GM21390 (cell line): ENCODE data around the gene PCDHGA1.
"Not testable (repeated sequence)": the region's sequence is repeated elsewhere in the genome, so short reads cannot be mapped to it uniquely, and the experiment has no call there.

Experiments used
- ATAC-seq: cut with Tn5 transposase; IDR thresholded peaks from one replicate; pipeline ENCODE4 v1.9.1; 2021; ENCODE audit not compliant: unreplicated experiment

Gene PCDHGA1

GRCh38 chr5:141409598-141410306, 79.4 kb downstream of the PCDHGA1 start:
- ATAC-seq, result no peak

GRCh38 chr5:141411575-141411974, 81.3 kb downstream of the PCDHGA1 start:
- no peak for ATAC-seq

GRCh38 chr5:141412854-141413539, 82.7 kb downstream of the PCDHGA1 start, which contains the start of gene PCDHGA10:
Gene PCDHGA10 (plus strand): TSS chr5:141412987. CDS start chr5:141413176, 189 bp downstream.
- ATAC-seq, result peak; percentile 57

- no peak for ATAC-seq
These were observed 83.3 kb downstream of the PCDHGA1 start for GRCh38 chr5:141413540-141414069.

- not testable (repeated sequence) for ATAC-seq
These were observed 84.4 kb downstream of the PCDHGA1 start for GRCh38 chr5:141414548-141415274.

GRCh38 chr5:141415275-141415618, 84.9 kb downstream of the PCDHGA1 start:
- ATAC-seq, result not testable (repeated sequence)

GRCh38 chr5:141417494-141418172, 87.3 kb downstream of the PCDHGA1 start, which contains the start of gene PCDHGB7:
Gene PCDHGB7 (plus strand): TSS chr5:141417677. CDS start chr5:141417860, 183 bp downstream.
- ATAC-seq, result peak; percentile 86

GRCh38 chr5:141419074-141419880, 89.0 kb downstream of the PCDHGA1 start:
- ATAC-seq, result no peak

GRCh38 chr5:141420855-141421488, 90.7 kb downstream of the PCDHGA1 start, which contains the start of gene PCDHGA11:
Gene PCDHGA11 (plus strand): TSS chr5:141421051. CDS start chr5:141421228, 177 bp downstream.
- ATAC-seq, result no peak

- no peak for ATAC-seq
These were observed 91.2 kb downstream of the PCDHGA1 start for GRCh38 chr5:141421489-141421855.

- no peak for ATAC-seq
These were observed 92.5 kb downstream of the PCDHGA1 start for GRCh38 chr5:141422742-141423291.

- no peak for ATAC-seq
These were observed 97.6 kb downstream of the PCDHGA1 start for GRCh38 chr5:141427783-141428426.

- ATAC-seq, result peak; percentile 85
These were observed 100.2 kb downstream of the PCDHGA1 start, which contains the start of gene PCDHGA12 for GRCh38 chr5:141430332-141431113. Gene PCDHGA12 (plus strand): TSS chr5:141430507. CDS start chr5:141430760, 253 bp downstream.

GRCh38 chr5:141431286-141431685, 101.0 kb downstream of the PCDHGA1 start:
- peak; percentile 25 for ATAC-seq

- ATAC-seq, result not testable (repeated sequence)
These were observed 102.0 kb downstream of the PCDHGA1 start for GRCh38 chr5:141432308-141432707.

- ATAC-seq, result not testable (repeated sequence)
These were observed 102.4 kb downstream of the PCDHGA1 start for GRCh38 chr5:141432726-141433125.

GRCh38 chr5:141434006-141434405, 103.7 kb downstream of the PCDHGA1 start:
- no peak for ATAC-seq

GRCh38 chr5:141437221-141437620, 106.9 kb downstream of the PCDHGA1 start:
- no peak for ATAC-seq
